Gastroesophageal sphincter (tissue), 4 donors: Measurements from ENCODE around the gene NFKB2. TPM values are rescaled to one million over a fixed set of nuclear protein-coding genes. Genes with fewer than 3 reads are reported as not detected.

Experiments used
- ATAC-seq: fragments of 150-250 bp; one replicate; pipeline ENCODE4 v1.9.1; 2016; ENCODE audit warnings: mild to moderate bottlenecking, moderate library complexity
- H3K27ac ChIP-seq, 4 donors: fragments of 200-600 bp; sonication (generic) in 3 of 4; 1 replicate in 3 of 4; 2 replicates in 1 of 4; pipeline ENCODE4 v1.5.1; 2016 to 2019
- H3K27me3 ChIP-seq: fragments of 200-600 bp; sonication (generic); one replicate; pipeline ENCODE4 v1.5.1; 2019
- H3K36me3 ChIP-seq, 2 donors: fragments of 200-600 bp; sonication (generic); one replicate each; pipeline ENCODE4 v1.5.1; 2019; ENCODE audit warnings: control low read depth in 1 of 2
- H3K4me1 ChIP-seq, 3 donors: fragments of 200-600 bp; sonication (generic); 1 replicate in 2 of 3; 2 replicates in 1 of 3; pipeline ENCODE4 v1.5.1; 2016 to 2019; ENCODE audit warnings: control low read depth in 2 of 3
- H3K4me3 ChIP-seq, 2 donors: fragments of 200-600 bp; sonication (generic); one replicate each; pipeline ENCODE4 v1.5.1; 2019; ENCODE audit warnings: mild to moderate bottlenecking in 1 of 2, moderate library complexity in 1 of 2
- H3K9me3 ChIP-seq, 3 donors: fragments of 200-600 bp; sonication (generic); one replicate each; pipeline ENCODE4 v1.5.1; 2017 to 2019; ENCODE audit warnings: control low read depth in 2 of 3
- CTCF ChIP-seq, 4 experiments: fragments of 200-600 bp in 2 of 4; fragments of 450-650 bp in 2 of 4; sonication (generic) in 1 of 4; IDR thresholded peaks; one replicate each; pipeline ENCODE4 v1.5.1; 2017 to 2019; ENCODE audit warnings: antibody characterized with exemption in 4 of 4, mild to moderate bottlenecking in 2 of 4, moderate library complexity in 2 of 4
- EP300 ChIP-seq: sonication (generic); formaldehyde crosslinking; IDR thresholded peaks from one replicate; pipeline ENCODE4 v1.6.1; 2017; ENCODE audit warnings: antibody characterized with exemption, mild to moderate bottlenecking
- POLR2A ChIP-seq, 2 donors: fragments of 450-650 bp; IDR thresholded peaks; one replicate each; pipeline ENCODE4 v1.6.1; 2017; ENCODE audit warnings: antibody characterized with exemption in 2 of 2, mild to moderate bottlenecking in 2 of 2, moderate library complexity in 1 of 2
- POLR2AphosphoS5 ChIP-seq: sonication (generic); formaldehyde crosslinking; IDR thresholded peaks from one replicate; pipeline ENCODE4 v1.6.1; 2017; ENCODE audit warnings: antibody characterized with exemption
- WGBS, 2 donors: methylation state at CpG; one replicate each; pipeline ENCODE4 v1.1.5; 2018; ENCODE audit warnings: low coverage in 1 of 2; 5-methylcytosine and 5-hydroxymethylcytosine counted together
- total RNA-seq, 4 donors: library from RNA; depleted of rRNA; stranded (reverse); fragments of >200 nt; gene quantifications; one replicate each; pipeline ENCODE4 v1.1.0, GENCODE V29; 2016

Gene NFKB2
- total RNA-seq, 4 donors from 2014 or later = 20.5 to 31.6 (median 24.8) TPM

GRCh38 chr10:102432162-102432950 lies 36.9 kb downstream of the NFKB2 start, which contains the start of gene CUEDC2:
Gene CUEDC2, minus strand, starts transcription at chr10:102432574. Its CDS starts 7,386 bp downstream, at chr10:102425188.
- Histone ChIP-seq H3K27ac (peak within 1 kb of the TSS; percentile 59 to 88 (median 84)), H3K27me3 (peaks cover 40% of the 10 kb centered on the region), H3K4me3 (peak within 1 kb of the TSS; percentile 73 to 94), H3K9me3 (no peaks in the 10 kb centered on the region), H3K4me1 (peaks cover 0 to 40% (median 6%) of the 10 kb centered on the region in 3 donors), H3K36me3 (no peaks in the 10 kb centered on the region)
- peak; percentile 96 for ATAC-seq
- WGBS, 2 donors = 0% methylated on average over 1 to 10 of the region's 52 CpGs
- peak; percentile 37 to 43 for TF ChIP-seq POLR2A (IDR thresholded peaks at IDR 0.05)
- peak in 1 of 4 experiments; percentile 7 for TF ChIP-seq CTCF (IDR thresholded peaks at IDR 0.05)
- TF ChIP-seq EP300 = no peak
- TF ChIP-seq POLR2AphosphoS5 = peak; percentile 66

GRCh38 chr10:102433619-102434046 lies 38.1 kb downstream of the NFKB2 start:
- TF ChIP-seq POLR2AphosphoS5 (no peak), CTCF (IDR thresholded peaks at IDR 0.05) (no peak), POLR2A (IDR thresholded peaks at IDR 0.05) (no peak), EP300 (no peak)
- ATAC-seq = no peak
- H3K27ac ChIP-seq = no peak overlapping the region

GRCh38 chr10:102434394-102435132 lies 39.1 kb downstream of the NFKB2 start:
- peaks cover 0 to 40% (median 6%) of the 10 kb centered on the region in 3 donors for H3K4me1 ChIP-seq
- TF ChIP-seq POLR2AphosphoS5 = peak; percentile 23
- TF ChIP-seq CTCF (IDR thresholded peaks at IDR 0.05) = no peak
- no peak for ATAC-seq
- WGBS, 2 donors = 32 to 39% methylated on average over 3 to 7 of the region's 9 CpGs
- H3K27me3 ChIP-seq = peaks cover 42% of the 10 kb centered on the region
- H3K4me3 ChIP-seq = no peak overlapping the region
- H3K36me3 ChIP-seq = no peaks in the 10 kb centered on the region
- no peak overlapping the region for H3K27ac ChIP-seq
- H3K9me3 ChIP-seq = no peaks in the 10 kb centered on the region

More at GRCh38 chr10:102433619-102434046, 38.1 kb downstream of the NFKB2 start:
- H3K9me3 ChIP-seq = no peaks in the 10 kb centered on the region
- peaks cover 41% of the 10 kb centered on the region for H3K27me3 ChIP-seq
- WGBS, 2 donors = no CpG with 5 or more reads among the region's 5 CpGs
- H3K36me3 ChIP-seq = no peaks in the 10 kb centered on the region
- H3K4me3 ChIP-seq = no peak overlapping the region
- H3K4me1 ChIP-seq = peaks cover 0 to 40% (median 6%) of the 10 kb centered on the region in 3 donors

- ATAC-seq = no peak
- peaks cover 44% of the 10 kb centered on the region for H3K27me3 ChIP-seq
- no peaks in the 10 kb centered on the region for H3K9me3 ChIP-seq
- no CpG with 5 or more reads among the region's 5 CpGs for WGBS, 2 donors
- H3K36me3 ChIP-seq = no peaks in the 10 kb centered on the region
- H3K4me1 ChIP-seq = peaks cover 0 to 39% (median 6%) of the 10 kb centered on the region in 3 donors
- no peak overlapping the region for H3K27ac ChIP-seq
- TF ChIP-seq POLR2AphosphoS5 (no peak), POLR2A (IDR thresholded peaks at IDR 0.05) (no peak), EP300 (no peak), CTCF (IDR thresholded peaks at IDR 0.05) (no peak)
- peak overlapping the region in 1 of 2 donors; percentile 21 for H3K4me3 ChIP-seq
Observed at GRCh38 chr10:102435133-102435497, 39.6 kb downstream of the NFKB2 start.
